Measurements from ENCODE around the gene MAIP1. TPM values are rescaled to one million over a fixed set of nuclear protein-coding genes. Genes with fewer than 3 reads are reported as not detected.

MAIP1 gene
- total and polyA plus RNA-seq, 2 donors (not counting 3 experiments of a cell fraction or from before 2014, with no cell fraction given), result 12.0 to 17.7 TPM

DNA sequence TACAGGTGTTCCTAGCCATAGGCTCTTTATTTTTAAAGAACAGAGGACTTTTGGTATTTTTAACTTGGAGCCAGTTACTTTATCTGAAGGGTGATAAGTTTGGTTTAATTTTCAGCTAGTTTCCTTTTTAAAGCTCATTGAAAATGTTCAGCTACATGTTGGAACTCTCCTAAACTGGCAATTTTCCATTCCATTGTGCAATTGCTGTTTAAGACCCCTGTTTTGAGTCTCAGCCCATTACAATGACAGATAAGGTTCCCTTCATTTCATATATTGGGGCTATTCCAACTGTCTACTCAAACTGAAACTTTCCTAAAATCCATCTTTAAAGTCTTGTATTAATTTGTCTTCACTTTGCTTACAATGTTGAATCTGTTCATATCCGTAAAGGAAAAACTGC is 11.6 kb downstream of the MAIP1 start:
- intact Hi-C loops (cut with micrococcal nuclease) (no loop called here), dilution Hi-C loops (cut with MboI; ENCODE audit: extremely low pct_ligation_motif_present, low sequenced_read_pairs) (no loop called here)
- no peaks in the 10 kb centered on the region for H4K20me1 ChIP-seq (replicated peaks; ENCODE audit: control insufficient read depth, extremely low read depth, insufficient read depth, low read length)
- H3K27me3 ChIP-seq (ENCODE audit: control insufficient read depth in 2 of 2, insufficient read depth in 2 of 2, low read length in 2 of 2), result no peaks in the 10 kb centered on the region
- DNase-seq (ENCODE audit: low read depth, low spot score) (no peak), FAIRE-seq (peak; percentile 8)
- H3K79me2 ChIP-seq (ENCODE audit: control insufficient read depth, insufficient read depth, low read length), result no peaks in the 10 kb centered on the region
- peaks cover 4 to 14% of the 10 kb centered on the region in 2 experiments for H3K36me3 ChIP-seq (ENCODE audit: control insufficient read depth in 2 of 2, extremely low read depth in 1 of 2, insufficient read depth in 2 of 2, low read length in 2 of 2)
- H3K9me1 ChIP-seq (replicated peaks; ENCODE audit: control insufficient read depth, extremely low read depth, insufficient read depth, low read length), result no peaks in the 10 kb centered on the region
- CTCF ChIA-PET, result interaction anchor here (1.2 kb wide), 2 partner anchors 504 to 514 kb away, joined by 3 to 4 read pairs; no protein-coding TSS in a partner anchor
- no peak overlapping the region for H3K27ac ChIP-seq (ENCODE audit: insufficient read depth, low read depth, low read length)
- POLR2A ChIA-PET, result no interaction called here
- no peak overlapping the region for H3K9ac ChIP-seq (replicated peaks; ENCODE audit: extremely low read depth, insufficient read depth, low read length)
- no TSS peak for BruUV-seq (replicated peaks)
- no peaks in the 10 kb centered on the region for H3K4me1 ChIP-seq (ENCODE audit: control insufficient read depth, extremely low read depth, insufficient read depth, low read length)
- no peaks in the 10 kb centered on the region for H3K9me3 ChIP-seq (replicated peaks; ENCODE audit: control insufficient read depth, insufficient read depth, low read length)
- no peak overlapping the region for H3K4me2 ChIP-seq (ENCODE audit: insufficient read depth, low read length)
- TF ChIP-seq GATA2 (IDR thresholded peaks at IDR 0.05; ENCODE audit: insufficient read depth, insufficient read length, low read depth, low read length), result no peak
- TF ChIP-seq, protein P1, sequence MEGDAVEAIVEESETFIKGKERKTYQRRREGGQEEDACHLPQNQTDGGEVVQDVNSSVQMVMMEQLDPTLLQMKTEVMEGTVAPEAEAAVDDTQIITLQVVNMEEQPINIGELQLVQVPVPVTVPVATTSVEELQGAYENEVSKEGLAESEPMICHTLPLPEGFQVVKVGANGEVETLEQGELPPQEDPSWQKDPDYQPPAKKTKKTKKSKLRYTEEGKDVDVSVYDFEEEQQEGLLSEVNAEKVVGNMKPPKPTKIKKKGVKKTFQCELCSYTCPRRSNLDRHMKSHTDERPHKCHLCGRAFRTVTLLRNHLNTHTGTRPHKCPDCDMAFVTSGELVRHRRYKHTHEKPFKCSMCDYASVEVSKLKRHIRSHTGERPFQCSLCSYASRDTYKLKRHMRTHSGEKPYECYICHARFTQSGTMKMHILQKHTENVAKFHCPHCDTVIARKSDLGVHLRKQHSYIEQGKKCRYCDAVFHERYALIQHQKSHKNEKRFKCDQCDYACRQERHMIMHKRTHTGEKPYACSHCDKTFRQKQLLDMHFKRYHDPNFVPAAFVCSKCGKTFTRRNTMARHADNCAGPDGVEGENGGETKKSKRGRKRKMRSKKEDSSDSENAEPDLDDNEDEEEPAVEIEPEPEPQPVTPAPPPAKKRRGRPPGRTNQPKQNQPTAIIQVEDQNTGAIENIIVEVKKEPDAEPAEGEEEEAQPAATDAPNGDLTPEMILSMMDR (IDR thresholded peaks at IDR 0.05; ENCODE audit: extremely low read depth in 1 of 2, insufficient read depth in 1 of 2, low read depth in 1 of 2, low read length in 2 of 2), result no peak
- no peak for TF ChIP-seq EZH2 (IDR thresholded peaks at IDR 0.05; ENCODE audit: borderline replicate concordance, low read depth, low read length, severe bottlenecking)
- TF ChIP-seq, protein P2, sequence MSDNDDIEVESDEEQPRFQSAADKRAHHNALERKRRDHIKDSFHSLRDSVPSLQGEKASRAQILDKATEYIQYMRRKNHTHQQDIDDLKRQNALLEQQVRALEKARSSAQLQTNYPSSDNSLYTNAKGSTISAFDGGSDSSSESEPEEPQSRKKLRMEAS (IDR thresholded peaks at IDR 0.05; ENCODE audit: insufficient read depth, insufficient read length), result no peak
- no peak for TF ChIP-seq MYC (IDR thresholded peaks at IDR 0.05; ENCODE audit: low read depth, low read length)
- TF ChIP-seq JUN (IDR thresholded peaks at IDR 0.05; ENCODE audit: borderline replicate concordance, insufficient read depth, insufficient read length, low read depth), result no peak
- no peak for TF ChIP-seq POLR2A (IDR thresholded peaks at IDR 0.05; ENCODE audit: low read depth, low read length)
- TF ChIP-seq POLR2AphosphoS5 (IDR thresholded peaks at IDR 0.05; ENCODE audit: insufficient read depth, low read depth, low read length), result no peak
- TF ChIP-seq FOS (IDR thresholded peaks at IDR 0.05; ENCODE audit: borderline replicate concordance, insufficient read depth, low read length), result no peak
- H2AFZ ChIP-seq (ENCODE audit: low read depth, low read length), result no peak overlapping the region
- no peak overlapping the region for H3K4me3 ChIP-seq (replicated peaks in 1 of 3; ENCODE audit: insufficient read depth in 1 of 3, low read depth in 1 of 3, low read length in 3 of 3)

Data from endothelial cell of umbilical vein (primary cell).